ENCODE data around the gene CACNG7. TPM values are rescaled to one million over a fixed set of nuclear protein-coding genes. Genes with fewer than 3 reads are reported as not detected.

Gene CACNG7
- total RNA-seq, 3 donors from 2014 or later, result not detected

GRCh38 chr19:53969366-53969765 is 60.3 kb downstream of the CACNG7 start:
- H3K27ac ChIP-seq, result no peak overlapping the region
- H3K4me3 ChIP-seq, result no peak overlapping the region
- H3K4me1 ChIP-seq, result no peaks in the 10 kb centered on the region
- H3K9me3 ChIP-seq, result no peaks in the 10 kb centered on the region
- no peak for DNase-seq (ENCODE audit: low spot score in 2 of 2)
- no peaks in the 10 kb centered on the region for H3K36me3 ChIP-seq
- intact Hi-C loops (cut with DNase I; ENCODE audit: low total_unique reads), result no loop called here
- H3K27me3 ChIP-seq, result peaks cover 0 to 29% of the 10 kb centered on the region in 2 donors
- no peak for TF ChIP-seq POLR2A (IDR thresholded peaks at IDR 0.05)
- TF ChIP-seq POLR2AphosphoS5 (IDR thresholded peaks at IDR 0.05), result no peak

GRCh38 chr19:53971673-53972072 is 62.6 kb downstream of the CACNG7 start:
- DNase-seq (ENCODE audit: low spot score in 2 of 2), result no peak
- Histone ChIP-seq H3K4me1 (no peaks in the 10 kb centered on the region), H3K27me3 (peaks cover 0 to 29% of the 10 kb centered on the region in 2 donors), H3K27ac (no peak overlapping the region), H3K4me3 (no peak overlapping the region), H3K9me3 (no peaks in the 10 kb centered on the region), H3K36me3 (no peaks in the 10 kb centered on the region)
- TF ChIP-seq POLR2AphosphoS5 (IDR thresholded peaks at IDR 0.05) (no peak), CTCF (IDR thresholded peaks at IDR 0.05) (no peak), POLR2A (IDR thresholded peaks at IDR 0.05) (no peak)
- intact Hi-C loops (cut with DNase I; ENCODE audit: low total_unique reads), result no loop called here

- no peak for TF ChIP-seq POLR2AphosphoS5 (IDR thresholded peaks at IDR 0.05)
- TF ChIP-seq POLR2A (IDR thresholded peaks at IDR 0.05), result no peak
- TF ChIP-seq CTCF (IDR thresholded peaks at IDR 0.05), result no peak
- Histone ChIP-seq H3K27ac (no peak overlapping the region), H3K36me3 (no peaks in the 10 kb centered on the region), H3K4me3 (peak overlapping the region; percentile 11 to 55 (median 27)), H3K27me3 (peaks cover 7 to 74% of the 10 kb centered on the region in 2 donors), H3K9me3 (no peaks in the 10 kb centered on the region), H3K4me1 (no peaks in the 10 kb centered on the region)
- intact Hi-C loops (cut with DNase I; ENCODE audit: low total_unique reads), result no loop called here
- peak in 1 of 2 donors; percentile 59 for DNase-seq (ENCODE audit: low spot score in 2 of 2)
These were observed 68.4 kb downstream of the CACNG7 start for GRCh38 chr19:53977429-53977990.

GRCh38 chr19:53977991-53978731 is 69.1 kb downstream of the CACNG7 start:
- TF ChIP-seq CTCF (IDR thresholded peaks at IDR 0.05) (no peak), POLR2AphosphoS5 (IDR thresholded peaks at IDR 0.05) (no peak), POLR2A (IDR thresholded peaks at IDR 0.05) (no peak)
- no peaks in the 10 kb centered on the region for H3K4me1 ChIP-seq
- H3K27me3 ChIP-seq, result peaks cover 10 to 79% of the 10 kb centered on the region in 2 donors
- no peaks in the 10 kb centered on the region for H3K9me3 ChIP-seq
- H3K27ac ChIP-seq, result no peak overlapping the region
- H3K4me3 ChIP-seq, result peak overlapping the region; percentile 11 to 55 (median 27)
- no peak for DNase-seq (ENCODE audit: low spot score in 2 of 2)
- intact Hi-C loops (cut with DNase I; ENCODE audit: low total_unique reads), result no loop called here
- no peaks in the 10 kb centered on the region for H3K36me3 ChIP-seq

- Histone ChIP-seq H3K27ac (no peak overlapping the region), H3K4me3 (peak overlapping the region; percentile 15 to 59 (median 41)), H3K27me3 (peaks cover 10 to 90% of the 10 kb centered on the region in 2 donors), H3K36me3 (no peaks in the 10 kb centered on the region), H3K9me3 (peaks cover 0 to 4% of the 10 kb centered on the region in 2 donors), H3K4me1 (no peaks in the 10 kb centered on the region)
- intact Hi-C loops (cut with DNase I; ENCODE audit: low total_unique reads), result no loop called here
- TF ChIP-seq POLR2AphosphoS5 (IDR thresholded peaks at IDR 0.05), result no peak
- no peak for TF ChIP-seq POLR2A (IDR thresholded peaks at IDR 0.05)
- no peak for TF ChIP-seq CTCF (IDR thresholded peaks at IDR 0.05)
- no peak for DNase-seq (ENCODE audit: low spot score in 2 of 2)
These were observed 70.1 kb downstream of the CACNG7 start for GRCh38 chr19:53978975-53979801.
